H1 (cell line): Measurements from ENCODE around the gene ANK3. TPM values are rescaled to one million over a fixed set of nuclear protein-coding genes. Genes with fewer than 3 reads are reported as not detected.

Experiments used
- BRCA1 ChIP-seq: IDR thresholded peaks from 2 replicates; pipeline ENCODE4 v1.6.1; 2012; ENCODE audit warnings: low read depth, low read length, improper control_type of control experiment
- CBX5 ChIP-seq: fragments of 300-800, 300-1000 bp; sonication (generic); IDR thresholded peaks from 2 replicates; pipeline ENCODE4 v1.7.1; 2016; ENCODE audit warnings: antibody characterized with exemption, low read length, low read depth
- EGR1 ChIP-seq: IDR thresholded peaks from 2 replicates; pipeline ENCODE4 v1.6.1; 2011; ENCODE audit warnings: low read depth, low read length, borderline replicate concordance
- JUN ChIP-seq: IDR thresholded peaks from 2 replicates; pipeline ENCODE4 v1.6.1; 2011; ENCODE audit warnings: low read depth, mild to moderate bottlenecking, improper control_type of control experiment, low read length
- KDM1A ChIP-seq: fragments of 200-600, 300-600 bp; sonication (generic); IDR thresholded peaks from 2 replicates; pipeline ENCODE4 v1.7.1; 2016; ENCODE audit warnings: mild to moderate bottlenecking, low read length, borderline replicate concordance
- RNF2 ChIP-seq: fragments of 200-900, 300-1000 bp; sonication (generic); IDR thresholded peaks from 2 replicates; pipeline ENCODE4 v1.7.1; 2016; ENCODE audit warnings: borderline replicate concordance, low read depth, mild to moderate bottlenecking, antibody characterized with exemption, low read length; ENCODE audit not compliant: poor library complexity, severe bottlenecking; ENCODE audit errors: missing control alignments
- SRF ChIP-seq: IDR thresholded peaks from 2 replicates; pipeline ENCODE4 v1.6.1; 2011; ENCODE audit warnings: mild to moderate bottlenecking, low read depth, low read length, moderate library complexity
- polyA plus RNA-seq, 7 experiments: library from polyadenylated mRNA; depleted of rRNA in 3 of 7; stranded (reverse) in 5 of 7; unstranded in 2 of 7; fragments of >200 nt in 5 of 7; fragments of 200-250 nt in 2 of 7; gene quantifications; 1 replicate in 5 of 7; 2 replicates in 1 of 7; 4 replicates in 1 of 7; pipeline versions ENCODE4 v1.2.1 to v1.2.3, GENCODE V29; 2011 to 2013; ENCODE audit warnings: missing spikeins in 2 of 7, mixed read lengths in 2 of 7
- total RNA-seq: library from RNA; stranded (reverse); fragmentation: NEBNext Ultra II Directional; extraction: Animal tissue kit (Norgen Biotek cat#: 25700); gene quantifications from 2 replicates; pipeline ENCODE4 v1.2.1, GENCODE V29; 2021

Gene ANK3
- total and polyA plus RNA-seq, 2 of the 8 experiments (the other 6 are each of a cell fraction or from before 2014, with no cell fraction given), result 18.1 to 67.9 TPM

DNA sequence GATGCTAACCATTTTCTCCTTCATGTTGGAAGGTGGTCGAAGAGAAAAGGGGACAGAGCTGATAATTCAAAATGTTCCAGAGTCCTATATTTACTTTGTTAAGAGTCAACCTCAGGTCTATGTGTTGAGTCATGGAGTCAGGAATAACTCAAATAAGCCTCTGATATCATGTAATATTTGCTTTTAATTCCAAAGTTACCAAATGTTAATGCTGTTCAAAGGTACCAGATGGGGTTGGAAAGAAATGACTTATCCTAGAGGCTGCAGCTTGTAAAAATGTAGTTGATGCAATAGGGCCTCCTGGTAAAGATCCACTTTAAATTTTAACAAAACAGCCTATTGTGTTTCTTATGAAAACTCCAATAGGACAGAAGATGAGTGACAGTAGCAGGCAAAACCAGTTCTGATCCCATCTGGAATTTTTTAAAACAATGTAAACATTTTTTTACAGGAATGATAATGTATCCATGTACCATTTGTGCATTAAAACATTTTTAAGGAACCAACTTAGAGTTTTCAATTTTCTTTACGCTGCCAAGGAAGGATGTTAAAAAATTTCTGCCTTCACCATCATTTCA, 218.2 kb downstream of the ANK3 start (continued):
- TF ChIP-seq KDM1A (no peak), BRCA1 (no peak), JUN (no peak), SRF (no peak), EGR1 (no peak), RNF2 (no peak), CBX5 (no peak)
